Neural progenitor cell (in vitro differentiated cells): Measurements from ENCODE around the gene IGFN1. TPM values are rescaled to one million over a fixed set of nuclear protein-coding genes. Genes with fewer than 3 reads are reported as not detected.

Experiments
- DNase-seq: peaks from one replicate; pipeline ENCODE4 v3.0.0-alpha.2; 2016; ENCODE audit warnings: low spot score
- H2AFZ ChIP-seq: fragments of 200-600 bp; sonication (generic); replicated peaks from 2 replicates; pipeline ENCODE4 v1.6.1; 2016; ENCODE audit warnings: antibody characterized with exemption
- H3F3A ChIP-seq: fragments of 200-600 bp; sonication (generic); 2 replicates; pipeline ENCODE4 v1.6.1; 2016; ENCODE audit warnings: antibody characterized with exemption, low read depth
- H3K27ac ChIP-seq: fragments of 200-600 bp; sonication (generic); 2 replicates; pipeline ENCODE4 v1.5.1; 2016; ENCODE audit warnings: mild to moderate bottlenecking
- H3K27me3 ChIP-seq: fragments of 200-600 bp; sonication (generic); 2 replicates; pipeline ENCODE4 v1.6.1; 2016; ENCODE audit warnings: mild to moderate bottlenecking, moderate library complexity
- H3K36me3 ChIP-seq: fragments of 200-600 bp; sonication (generic); 2 replicates; pipeline ENCODE4 v1.5.1; 2016
- H3K4me1 ChIP-seq: fragments of 200-600 bp; sonication (generic); 2 replicates; pipeline ENCODE4 v1.6.1; 2016; ENCODE audit warnings: mixed run types
- H3K4me2 ChIP-seq: fragments of 200-600 bp; sonication (generic); 2 replicates; pipeline ENCODE4 v1.6.1; 2016
- H3K4me3 ChIP-seq: fragments of 200-600 bp; sonication (generic); 2 replicates; pipeline ENCODE4 v1.5.1; 2016
- H3K79me2 ChIP-seq: fragments of 200-600 bp; sonication (generic); 2 replicates; pipeline ENCODE4 v1.6.1; 2016; ENCODE audit warnings: low read depth
- H3K9ac ChIP-seq: fragments of 200-600 bp; sonication (generic); 2 replicates; pipeline ENCODE4 v1.6.1; 2016
- H3K9me3 ChIP-seq: fragments of 200-600 bp; sonication (generic); 2 replicates; pipeline ENCODE4 v1.5.1; 2016; ENCODE audit warnings: low read depth
- H4K20me1 ChIP-seq: fragments of 200-600 bp; sonication (generic); 2 replicates; pipeline ENCODE4 v1.6.1; 2016; ENCODE audit warnings: low read depth
- H3K27ac Mint-ChIP-seq: 3 replicates; pipeline ENCODE4 v1.8.0; 2021; ENCODE audit warnings: mixed read lengths
- H3K27me3 Mint-ChIP-seq: 2 replicates; pipeline ENCODE4 v1.8.0; 2022; ENCODE audit warnings: low read depth, mild to moderate bottlenecking, inconsistent platforms, moderate library complexity, mixed read lengths; ENCODE audit not compliant: insufficient read depth
- H3K36me3 Mint-ChIP-seq: 3 replicates; pipeline ENCODE4 v1.8.0; 2021; ENCODE audit warnings: mixed read lengths
- H3K4me1 Mint-ChIP-seq: 3 replicates; pipeline ENCODE4 v1.8.0; 2021; ENCODE audit warnings: mixed read lengths
- H3K4me3 Mint-ChIP-seq: 3 replicates; pipeline ENCODE4 v1.8.0; 2021; ENCODE audit warnings: mild to moderate bottlenecking, moderate library complexity, mixed read lengths
- H3K9me3 Mint-ChIP-seq: 3 replicates; pipeline ENCODE4 v1.8.0; 2020; ENCODE audit warnings: mixed read lengths
- EZH2 ChIP-seq: fragments of 200-600 bp; sonication (generic); IDR thresholded peaks from 2 replicates; pipeline ENCODE4 v1.6.1; 2017; ENCODE audit warnings: antibody characterized with exemption, mild to moderate bottlenecking, moderate library complexity
- EZH2phosphoT487 ChIP-seq: fragments of 200-600 bp; sonication (generic); IDR thresholded peaks from 2 replicates; pipeline ENCODE4 v1.6.1; 2017; ENCODE audit warnings: antibody characterized with exemption
- total RNA-seq: library from RNA; depleted of rRNA; stranded (reverse); fragments of >200 nt; gene quantifications from 2 replicates; pipeline ENCODE4 v1.2.3, GENCODE V29; 2015; ENCODE audit warnings: low replicate concordance
- TF ChIP-seq, protein P1 (sequence below): fragments of 200-600 bp; sonication (generic); IDR thresholded peaks from 2 replicates; pipeline ENCODE4 v1.5.1; 2017; ENCODE audit warnings: antibody characterized with exemption, mild to moderate bottlenecking

The IGFN1 gene
- total RNA-seq, 1 donor from 2014 or later = not detected

DNA sequence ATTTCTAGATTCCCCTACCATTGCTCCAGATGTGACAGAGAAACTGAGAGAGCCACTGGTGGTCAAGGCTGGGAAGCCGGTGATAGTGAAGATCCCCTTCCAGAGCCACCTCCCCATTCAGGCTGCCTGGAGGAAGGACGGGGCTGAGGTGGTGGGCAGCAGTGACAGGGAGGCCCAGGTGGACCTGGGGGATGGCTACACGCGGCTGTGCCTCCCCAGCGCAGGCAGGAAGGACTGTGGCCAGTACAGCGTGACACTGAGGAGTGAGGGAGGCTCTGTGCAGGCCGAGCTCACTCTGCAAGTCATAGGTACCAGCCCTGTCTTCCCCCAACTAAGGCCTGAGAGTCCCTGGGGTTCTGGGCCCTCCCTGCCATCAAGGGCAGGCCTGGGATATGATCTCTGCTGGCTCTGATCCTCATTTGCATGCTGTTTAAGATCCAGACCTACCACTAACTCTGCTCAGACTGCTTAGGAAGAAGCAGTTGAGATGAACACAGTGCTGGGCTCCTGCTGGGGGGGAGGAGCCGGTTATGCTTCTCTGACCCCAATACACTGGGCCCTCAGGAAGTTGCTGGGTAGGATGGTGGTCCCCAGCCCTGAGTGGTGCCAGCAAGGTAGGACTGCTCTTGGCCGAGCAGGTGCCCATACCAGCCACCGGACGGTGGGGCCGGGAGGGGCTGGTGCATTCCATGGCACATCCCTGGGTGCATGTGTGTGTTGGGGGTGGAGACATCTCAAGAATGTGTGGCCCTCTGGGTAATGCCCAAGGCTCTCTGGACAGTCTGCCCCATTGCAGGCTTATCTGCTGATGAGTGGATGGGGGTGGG lies 25.1 kb downstream of the IGFN1 start:
- TF ChIP-seq, protein P1, sequence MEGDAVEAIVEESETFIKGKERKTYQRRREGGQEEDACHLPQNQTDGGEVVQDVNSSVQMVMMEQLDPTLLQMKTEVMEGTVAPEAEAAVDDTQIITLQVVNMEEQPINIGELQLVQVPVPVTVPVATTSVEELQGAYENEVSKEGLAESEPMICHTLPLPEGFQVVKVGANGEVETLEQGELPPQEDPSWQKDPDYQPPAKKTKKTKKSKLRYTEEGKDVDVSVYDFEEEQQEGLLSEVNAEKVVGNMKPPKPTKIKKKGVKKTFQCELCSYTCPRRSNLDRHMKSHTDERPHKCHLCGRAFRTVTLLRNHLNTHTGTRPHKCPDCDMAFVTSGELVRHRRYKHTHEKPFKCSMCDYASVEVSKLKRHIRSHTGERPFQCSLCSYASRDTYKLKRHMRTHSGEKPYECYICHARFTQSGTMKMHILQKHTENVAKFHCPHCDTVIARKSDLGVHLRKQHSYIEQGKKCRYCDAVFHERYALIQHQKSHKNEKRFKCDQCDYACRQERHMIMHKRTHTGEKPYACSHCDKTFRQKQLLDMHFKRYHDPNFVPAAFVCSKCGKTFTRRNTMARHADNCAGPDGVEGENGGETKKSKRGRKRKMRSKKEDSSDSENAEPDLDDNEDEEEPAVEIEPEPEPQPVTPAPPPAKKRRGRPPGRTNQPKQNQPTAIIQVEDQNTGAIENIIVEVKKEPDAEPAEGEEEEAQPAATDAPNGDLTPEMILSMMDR = no peak
- TF ChIP-seq EZH2phosphoT487 = no peak
- TF ChIP-seq EZH2 = no peak

DNA sequence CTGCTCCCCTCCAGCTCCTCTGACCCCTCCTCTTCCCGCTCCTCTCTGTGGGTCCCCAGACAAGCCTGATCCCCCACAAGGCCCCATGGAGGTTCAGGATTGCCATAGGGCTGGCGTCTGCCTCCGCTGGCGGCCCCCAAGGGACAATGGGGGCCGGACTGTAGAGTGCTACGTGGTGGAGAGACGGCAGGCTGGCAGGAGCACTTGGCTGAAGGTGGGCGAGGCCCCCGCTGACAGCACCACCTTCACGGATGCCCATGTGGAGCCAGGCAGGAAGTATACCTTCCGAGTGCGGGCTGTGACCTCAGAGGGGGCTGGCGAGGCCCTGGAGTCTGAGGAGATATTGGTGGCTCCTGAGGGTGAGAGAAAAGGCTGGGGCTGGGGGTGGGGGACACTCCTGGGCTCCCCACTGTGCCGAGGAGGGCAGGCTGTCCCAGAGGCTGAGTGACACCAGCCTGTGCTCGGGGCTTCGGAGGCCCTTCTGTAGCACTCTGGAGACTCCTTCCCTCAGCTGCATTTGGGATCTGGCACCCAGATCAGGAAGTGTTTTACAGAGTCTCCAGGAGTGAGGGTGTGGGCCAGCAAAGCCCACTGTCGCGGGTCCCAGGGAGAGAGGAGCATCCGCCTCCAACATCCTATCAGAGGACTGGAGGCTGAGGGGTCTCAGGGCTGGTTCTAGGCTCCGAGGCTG lies 25.9 kb downstream of the IGFN1 start:
- Mint-ChIP-seq H3K27me3 (peaks cover 4% of the 10 kb centered on the region), H3K9me3 (no peaks in the 10 kb centered on the region), H3K27ac (no peak overlapping the region), H3K4me1 (peaks cover 9% of the 10 kb centered on the region), H3K4me3 (no peak overlapping the region), H3K36me3 (no peaks in the 10 kb centered on the region)
- Histone ChIP-seq H3K9me3 (no peaks in the 10 kb centered on the region), H3K36me3 (no peaks in the 10 kb centered on the region), H4K20me1 (no peaks in the 10 kb centered on the region), H3K4me3 (no peak overlapping the region), H3K9ac (no peak overlapping the region), H3K27me3 (peaks cover 2% of the 10 kb centered on the region), H3K27ac (no peak overlapping the region), H3K79me2 (no peaks in the 10 kb centered on the region), H3F3A (no peaks in the 10 kb centered on the region), H3K4me2 (no peak overlapping the region), H3K4me1 (no peaks in the 10 kb centered on the region), H2AFZ (no peak overlapping the region)
- TF ChIP-seq, protein P1 = no peak
- TF ChIP-seq EZH2phosphoT487 = no peak
- no peak for TF ChIP-seq EZH2
- no peak for DNase-seq

More for the DNA sequence above, 25.1 kb downstream of the IGFN1 start:
- peaks cover 9% of the 10 kb centered on the region for H3K4me1 Mint-ChIP-seq
- Histone ChIP-seq H3K9me3 (no peaks in the 10 kb centered on the region), H4K20me1 (no peaks in the 10 kb centered on the region), H3K79me2 (no peaks in the 10 kb centered on the region), H3K4me1 (no peaks in the 10 kb centered on the region), H3K4me2 (no peak overlapping the region), H3F3A (no peaks in the 10 kb centered on the region), H3K9ac (no peak overlapping the region), H3K27me3 (peaks cover 10% of the 10 kb centered on the region), H3K4me3 (no peak overlapping the region), H3K27ac (no peak overlapping the region), H2AFZ (no peak overlapping the region), H3K36me3 (no peaks in the 10 kb centered on the region)
- H3K27ac Mint-ChIP-seq = peak overlapping the region; percentile 88
- H3K27me3 Mint-ChIP-seq = peaks cover 5% of the 10 kb centered on the region
- DNase-seq = no peak
- H3K9me3 Mint-ChIP-seq = no peaks in the 10 kb centered on the region
- no peaks in the 10 kb centered on the region for H3K36me3 Mint-ChIP-seq
- no peak overlapping the region for H3K4me3 Mint-ChIP-seq

DNA sequence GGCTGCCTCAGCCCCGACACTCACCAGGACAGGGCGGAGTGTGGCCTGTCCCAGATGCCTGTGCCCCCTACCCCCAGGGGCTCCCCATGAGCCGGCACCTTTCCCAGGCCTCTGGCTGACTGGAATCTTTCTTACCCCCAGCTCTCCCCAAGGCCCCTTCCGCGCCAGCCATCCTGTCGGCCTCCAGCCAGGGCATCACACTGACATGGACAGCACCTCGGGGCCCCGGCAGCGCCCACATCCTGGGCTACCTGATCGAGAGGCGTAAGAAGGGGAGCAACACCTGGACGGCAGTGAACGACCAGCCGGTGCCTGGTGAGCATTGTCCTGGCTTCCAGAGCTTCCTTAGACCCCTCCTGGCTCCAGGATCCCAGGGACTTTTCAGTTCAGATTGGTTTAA lies 26.5 kb downstream of the IGFN1 start:
- H3K27ac Mint-ChIP-seq = peak overlapping the region; percentile 16
- peaks cover 9% of the 10 kb centered on the region for H3K4me1 Mint-ChIP-seq
- H2AFZ ChIP-seq = no peak overlapping the region
- H3K4me3 Mint-ChIP-seq = no peak overlapping the region
- no peaks in the 10 kb centered on the region for H4K20me1 ChIP-seq
- no peaks in the 10 kb centered on the region for H3F3A ChIP-seq
- no peaks in the 10 kb centered on the region for H3K36me3 Mint-ChIP-seq
- H3K9me3 ChIP-seq = no peaks in the 10 kb centered on the region
- no peak overlapping the region for H3K4me3 ChIP-seq
- no peaks in the 10 kb centered on the region for H3K79me2 ChIP-seq
- no peak overlapping the region for H3K9ac ChIP-seq
- DNase-seq = no peak
- H3K9me3 Mint-ChIP-seq = no peaks in the 10 kb centered on the region
- no peak overlapping the region for H3K4me2 ChIP-seq
- H3K27ac ChIP-seq = no peak overlapping the region
- H3K36me3 ChIP-seq = no peaks in the 10 kb centered on the region
- TF ChIP-seq, protein P1 = no peak
- TF ChIP-seq EZH2phosphoT487 (no peak), EZH2 (no peak)
- peaks cover 3% of the 10 kb centered on the region for H3K27me3 Mint-ChIP-seq
- no peaks in the 10 kb centered on the region for H3K27me3 ChIP-seq
- H3K4me1 ChIP-seq = no peaks in the 10 kb centered on the region
